Fibroblast of lung (primary cell): Measurements from ENCODE around the gene TGM2. TPM values are rescaled to one million over a fixed set of nuclear protein-coding genes. Genes with fewer than 3 reads are reported as not detected.

Experiments
- DNase-seq, 2 donors: peaks; one replicate each; pipeline versions ENCODE4 v3.0.0 to v3.0.0-alpha.2; 2010; ENCODE audit warnings: low read depth in 2 of 2
- H2AFZ ChIP-seq: 2 replicates; pipeline ENCODE4 v1.5.1; 2012; ENCODE audit warnings: low read length, control low read depth, inconsistent platforms
- H3K27ac ChIP-seq: 2 replicates; pipeline ENCODE4 v1.5.1; 2011; ENCODE audit warnings: low read length, control low read depth; ENCODE audit not compliant: insufficient read depth
- H3K27me3 ChIP-seq: 2 replicates; pipeline ENCODE4 v1.5.1; 2011; ENCODE audit warnings: mild to moderate bottlenecking, low read length; ENCODE audit not compliant: control insufficient read depth, insufficient read depth
- H3K36me3 ChIP-seq: 2 replicates; pipeline ENCODE4 v1.5.1; 2011; ENCODE audit warnings: low read length; ENCODE audit not compliant: control insufficient read depth, insufficient read depth
- H3K4me1 ChIP-seq: 2 replicates; pipeline ENCODE4 v1.5.1; 2011; ENCODE audit warnings: low read length; ENCODE audit not compliant: control insufficient read depth, insufficient read depth; ENCODE audit errors: extremely low read depth
- H3K4me2 ChIP-seq: 2 replicates; pipeline ENCODE4 v1.5.1; 2011; ENCODE audit warnings: low read length, control low read depth; ENCODE audit not compliant: insufficient read depth; ENCODE audit errors: extremely low read depth
- H3K4me3 ChIP-seq, 4 experiments: fragments of 200-600 bp in 1 of 4; sonication (generic) in 1 of 4; replicated peaks in 1 of 4; 2 replicates each; pipeline ENCODE4 v1.5.1; 2011 to 2016; ENCODE audit warnings: low read length in 4 of 4, low read depth in 3 of 4, mild to moderate bottlenecking in 3 of 4, control low read depth in 2 of 4, inconsistent platforms in 1 of 4, mixed read lengths in 1 of 4; ENCODE audit not compliant: insufficient read depth in 1 of 4; ENCODE audit errors: control extremely low read depth in 1 of 4
- H3K79me2 ChIP-seq: 2 replicates; pipeline ENCODE4 v1.5.1; 2012; ENCODE audit warnings: mild to moderate bottlenecking, low read length, inconsistent platforms; ENCODE audit not compliant: control insufficient read depth, insufficient read depth
- H3K9ac ChIP-seq: 2 replicates; pipeline ENCODE4 v1.5.1; 2011; ENCODE audit warnings: mild to moderate bottlenecking, low read length, control low read depth; ENCODE audit not compliant: insufficient read depth
- H3K9me3 ChIP-seq: 2 replicates; pipeline ENCODE4 v1.5.1; 2012; ENCODE audit warnings: low read depth, low read length; ENCODE audit not compliant: control insufficient read depth, insufficient read depth
- H4K20me1 ChIP-seq: 2 replicates; pipeline ENCODE4 v1.5.1; 2011; ENCODE audit warnings: low read length; ENCODE audit not compliant: control insufficient read depth, insufficient read depth; ENCODE audit errors: extremely low read depth
- EZH2 ChIP-seq: IDR thresholded peaks from 2 replicates; pipeline ENCODE4 v1.5.1; 2012; ENCODE audit warnings: low read length, control low read depth, mild to moderate bottlenecking; ENCODE audit errors: missing control alignments
- polyA plus RNA-seq, 2 donors: library from polyadenylated mRNA; depleted of rRNA in 1 of 2; stranded (reverse) in 1 of 2; unstranded in 1 of 2; fragments of >200 nt; gene quantifications; 2 replicates each; pipeline ENCODE4 v1.2.1, GENCODE V29; 2011 to 2012; ENCODE audit warnings: missing spikeins in 1 of 2
- total RNA-seq: library from RNA; depleted of rRNA; stranded (reverse); fragments of >200 nt; gene quantifications from 2 replicates; pipeline ENCODE4 v1.2.1, GENCODE V29; 2014
- TF ChIP-seq, protein P1 (sequence below), 2 donors: IDR thresholded peaks in 1 of 2; conservative IDR thresholded peaks in 1 of 2; 1 replicate in 1 of 2; 2 replicates in 1 of 2; pipeline ENCODE4 v1.5.1; 2011 to 2012; ENCODE audit warnings: low read length in 2 of 2, control low read depth in 1 of 2, inconsistent platforms in 1 of 2, low read depth in 1 of 2, mild to moderate bottlenecking in 1 of 2

Gene TGM2
- total and polyA plus RNA-seq, 2 donors (not counting 1 experiment from before 2014, with no cell fraction given): 103 to 238 TPM

DNA sequence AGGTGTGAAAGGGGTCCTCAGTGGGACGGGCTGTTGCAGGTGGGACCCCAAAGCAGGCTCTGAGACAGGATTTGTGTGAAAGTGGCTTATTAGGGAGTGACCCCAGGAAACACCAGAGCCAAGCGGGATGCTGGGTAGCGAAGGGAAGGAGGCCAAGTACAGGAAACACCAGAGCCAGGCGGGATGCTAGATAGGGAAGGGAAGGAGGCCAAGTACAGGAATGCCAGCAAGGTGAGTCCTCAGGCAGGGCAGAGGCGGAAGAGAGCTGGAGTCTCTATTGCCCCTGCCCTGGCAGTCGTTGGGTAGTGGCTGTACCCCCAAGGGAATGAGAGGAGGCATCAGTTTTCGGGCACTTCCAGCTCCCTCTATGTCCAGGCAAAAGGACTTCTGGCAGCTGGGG is 30.5 kb upstream of the TGM2 start:
- peaks cover 27% of the 10 kb centered on the region for H3K4me1 ChIP-seq
- DNase-seq: no peak
- no peaks in the 10 kb centered on the region for H3K27me3 ChIP-seq
- no peak overlapping the region for H3K27ac ChIP-seq
- H3K9ac ChIP-seq: no peak overlapping the region
- H4K20me1 ChIP-seq: no peaks in the 10 kb centered on the region
- no peak overlapping the region for H2AFZ ChIP-seq
- no peaks in the 10 kb centered on the region for H3K9me3 ChIP-seq
- no peaks in the 10 kb centered on the region for H3K36me3 ChIP-seq
- no peak overlapping the region for H3K4me3 ChIP-seq
- TF ChIP-seq, protein P1, sequence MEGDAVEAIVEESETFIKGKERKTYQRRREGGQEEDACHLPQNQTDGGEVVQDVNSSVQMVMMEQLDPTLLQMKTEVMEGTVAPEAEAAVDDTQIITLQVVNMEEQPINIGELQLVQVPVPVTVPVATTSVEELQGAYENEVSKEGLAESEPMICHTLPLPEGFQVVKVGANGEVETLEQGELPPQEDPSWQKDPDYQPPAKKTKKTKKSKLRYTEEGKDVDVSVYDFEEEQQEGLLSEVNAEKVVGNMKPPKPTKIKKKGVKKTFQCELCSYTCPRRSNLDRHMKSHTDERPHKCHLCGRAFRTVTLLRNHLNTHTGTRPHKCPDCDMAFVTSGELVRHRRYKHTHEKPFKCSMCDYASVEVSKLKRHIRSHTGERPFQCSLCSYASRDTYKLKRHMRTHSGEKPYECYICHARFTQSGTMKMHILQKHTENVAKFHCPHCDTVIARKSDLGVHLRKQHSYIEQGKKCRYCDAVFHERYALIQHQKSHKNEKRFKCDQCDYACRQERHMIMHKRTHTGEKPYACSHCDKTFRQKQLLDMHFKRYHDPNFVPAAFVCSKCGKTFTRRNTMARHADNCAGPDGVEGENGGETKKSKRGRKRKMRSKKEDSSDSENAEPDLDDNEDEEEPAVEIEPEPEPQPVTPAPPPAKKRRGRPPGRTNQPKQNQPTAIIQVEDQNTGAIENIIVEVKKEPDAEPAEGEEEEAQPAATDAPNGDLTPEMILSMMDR (conservative IDR thresholded peaks at IDR 0.05 in 1 of 2, IDR thresholded peaks at IDR 0.05 in 1 of 2; ENCODE audit: low read depth in 1 of 2, low read length in 2 of 2): no peak
- TF ChIP-seq EZH2: no peak
- H3K79me2 ChIP-seq: no peaks in the 10 kb centered on the region
- no peak overlapping the region for H3K4me2 ChIP-seq

DNA sequence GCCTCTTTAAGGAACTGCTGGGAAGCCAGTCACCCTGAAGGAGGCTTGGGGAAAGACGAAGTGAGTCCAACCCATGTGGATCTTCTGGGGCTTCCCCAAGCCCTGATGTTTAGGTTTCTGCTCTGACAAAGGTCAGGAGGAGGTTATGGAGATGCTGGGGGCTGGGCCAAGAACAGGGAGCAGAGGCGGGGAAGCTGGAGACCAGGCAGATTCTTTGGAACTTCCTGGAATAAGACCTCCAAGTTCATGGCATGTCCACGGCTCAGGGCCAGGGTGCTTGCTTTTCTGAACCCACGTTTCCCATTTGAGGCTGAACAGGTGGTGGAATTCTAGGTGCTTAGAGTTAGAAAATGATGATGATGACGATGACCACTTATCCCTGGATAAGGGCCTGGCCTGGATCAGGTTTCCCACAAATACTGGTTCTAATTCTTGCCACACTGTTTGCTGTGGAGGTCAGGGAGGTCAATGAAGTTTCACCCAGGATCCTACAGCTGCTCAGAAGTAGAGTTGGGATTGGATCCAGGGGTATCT is 30.0 kb upstream of the TGM2 start:
- H2AFZ ChIP-seq: no peak overlapping the region
- no peak for DNase-seq

DNA sequence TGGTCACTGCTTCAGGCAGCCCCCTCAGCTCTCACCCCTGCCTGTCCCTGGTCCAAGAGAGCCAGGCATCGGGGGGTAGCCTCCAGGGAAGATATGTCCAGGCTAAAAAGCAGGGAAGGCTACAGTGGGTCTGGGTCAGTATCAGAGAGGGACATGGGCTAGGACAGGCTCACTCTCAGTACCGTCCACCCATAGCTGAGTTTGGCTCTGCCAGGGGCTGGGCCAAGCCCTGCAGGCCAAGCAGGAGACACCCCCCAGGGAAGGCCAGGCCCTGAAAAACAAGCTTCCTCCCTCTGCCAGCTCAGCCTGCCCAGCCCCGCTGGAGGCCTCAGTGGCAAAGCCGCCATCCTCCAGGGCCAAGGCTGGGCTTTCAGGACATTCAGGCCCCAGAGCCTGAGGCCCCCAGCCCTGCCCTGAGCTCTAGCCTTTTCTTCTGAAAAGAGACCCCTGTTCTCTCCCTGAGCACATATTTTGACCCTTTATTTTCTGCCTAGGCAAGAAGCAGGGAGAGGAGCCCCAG is 28.6 kb upstream of the TGM2 start:
- Histone ChIP-seq H2AFZ (no peak overlapping the region), H3K4me3 (no peak overlapping the region), H3K9ac (no peak overlapping the region), H3K9me3 (no peaks in the 10 kb centered on the region), H3K27ac (no peak overlapping the region), H3K36me3 (no peaks in the 10 kb centered on the region), H3K4me2 (no peak overlapping the region), H4K20me1 (no peaks in the 10 kb centered on the region), H3K4me1 (peaks cover 17% of the 10 kb centered on the region), H3K27me3 (no peaks in the 10 kb centered on the region), H3K79me2 (no peaks in the 10 kb centered on the region)
- DNase-seq: no peak
- TF ChIP-seq, protein P1 (conservative IDR thresholded peaks at IDR 0.05 in 1 of 2, IDR thresholded peaks at IDR 0.05 in 1 of 2; ENCODE audit: low read depth in 1 of 2, low read length in 2 of 2): no peak
- no peak for TF ChIP-seq EZH2

More for the DNA sequence above, 30.0 kb upstream of the TGM2 start:
- Histone ChIP-seq H4K20me1 (no peaks in the 10 kb centered on the region), H3K36me3 (no peaks in the 10 kb centered on the region), H3K27ac (no peak overlapping the region), H3K4me3 (no peak overlapping the region), H3K79me2 (no peaks in the 10 kb centered on the region), H3K9me3 (no peaks in the 10 kb centered on the region), H3K27me3 (no peaks in the 10 kb centered on the region), H3K4me2 (no peak overlapping the region), H3K9ac (no peak overlapping the region), H3K4me1 (peaks cover 26% of the 10 kb centered on the region)
- TF ChIP-seq, protein P1 (conservative IDR thresholded peaks at IDR 0.05 in 1 of 2, IDR thresholded peaks at IDR 0.05 in 1 of 2; ENCODE audit: low read depth in 1 of 2, low read length in 2 of 2): no peak
- no peak for TF ChIP-seq EZH2
